Prostate gland (tissue), 2 donors: ENCODE results near the gene CEP63. TPM values are rescaled to one million over a fixed set of nuclear protein-coding genes. Genes with fewer than 3 reads are reported as not detected.
A peak's percentile ranks its signal among the peaks of the same experiment; 100 is the strongest.

ENCODE experiments used
- DNase-seq: peaks from one replicate; pipeline ENCODE4 v3.0.0-alpha.2; 2019; ENCODE audit warnings: low spot score
- H3K27ac ChIP-seq, 2 donors: fragments of 200-600 bp; sonication (generic); 2 replicates each; pipeline ENCODE4 v1.5.1; 2017 to 2019
- H3K27me3 ChIP-seq: fragments of 200-600 bp; sonication (generic); replicated peaks from 2 replicates; pipeline ENCODE4 v1.5.1; 2019; ENCODE audit not compliant: insufficient read depth
- H3K36me3 ChIP-seq, 2 donors: fragments of 200-600 bp; sonication (generic); 1 replicate in 1 of 2; 2 replicates in 1 of 2; pipeline versions ENCODE4 v1.5.1 to v1.8.1; 2017 to 2019
- H3K4me1 ChIP-seq: fragments of 200-600 bp; sonication (generic); replicated peaks from 2 replicates; pipeline ENCODE4 v1.5.1; 2019
- H3K4me3 ChIP-seq, 2 donors: fragments of 200-600 bp; sonication (generic); 2 replicates each; pipeline ENCODE4 v1.5.1; 2017 to 2019
- H3K9me3 ChIP-seq: fragments of 200-600 bp; sonication (generic); 2 replicates; pipeline ENCODE4 v1.5.1; 2017
- CTCF ChIP-seq, 4 experiments: fragments of 200-600 bp in 2 of 4; fragments of 450-650 bp in 2 of 4; sonication (generic) in 2 of 4; IDR thresholded peaks; 1 replicate in 3 of 4; 2 replicates in 1 of 4; pipeline ENCODE4 v1.5.1; 2016 to 2019; ENCODE audit warnings: antibody characterized with exemption in 4 of 4, mild to moderate bottlenecking in 2 of 4, moderate library complexity in 2 of 4
- POLR2A ChIP-seq: fragments of 450-650 bp; IDR thresholded peaks from one replicate; pipeline ENCODE4 v1.6.1; 2016; ENCODE audit warnings: antibody characterized with exemption, mild to moderate bottlenecking
- POLR2AphosphoS5 ChIP-seq: sonication (generic); formaldehyde crosslinking; IDR thresholded peaks from one replicate; pipeline ENCODE4 v1.6.1; 2017; ENCODE audit warnings: antibody characterized with exemption
- WGBS: methylation state at CpG from one replicate; pipeline ENCODE4 v1.1.5; 2018; 5-methylcytosine and 5-hydroxymethylcytosine counted together
- intact Hi-C: fragments of 100-400 bp; cut with DNase I; formaldehyde crosslinking; loops from one replicate; pipeline ENCODE4 v1.14.2; 2022
- total RNA-seq, 2 donors: library from RNA; depleted of rRNA; stranded (reverse); fragments of >200 nt; gene quantifications; one replicate each; pipeline ENCODE4 v1.1.0, GENCODE V29; 2016

Gene CEP63
- total RNA-seq, 2 donors from 2014 or later = 35.2 to 60.1 TPM

- 27% methylated on average over 4 of the region's 4 CpGs for WGBS
- no peaks in the 10 kb centered on the region for H3K9me3 ChIP-seq
- H3K27me3 ChIP-seq = no peaks in the 10 kb centered on the region
- peak; percentile 40 for DNase-seq
- peaks cover 0 to 4% of the 10 kb centered on the region in 2 donors for H3K36me3 ChIP-seq
- TF ChIP-seq POLR2AphosphoS5 (peak; percentile 50), POLR2A (no peak)
- intact Hi-C loops = loop anchor here (5.0 to 10.0 kb wide), 2 partner anchors 99 to 542 kb away; no protein-coding TSS in a partner anchor
- H3K4me1 ChIP-seq = no peaks in the 10 kb centered on the region
- no peak overlapping the region for H3K4me3 ChIP-seq
- H3K27ac ChIP-seq = peak overlapping the region; percentile 31 to 34
Measured at GRCh38 chr3:134476306-134476705, 9.6 kb upstream of the CEP63 start.

GRCh38 chr3:134477002-134477401 is 8.9 kb upstream of the CEP63 start:
- Histone ChIP-seq H3K27me3 (no peaks in the 10 kb centered on the region), H3K9me3 (no peaks in the 10 kb centered on the region), H3K4me1 (no peaks in the 10 kb centered on the region), H3K4me3 (no peak overlapping the region), H3K36me3 (peaks cover 0 to 4% of the 10 kb centered on the region in 2 donors), H3K27ac (peak overlapping the region; percentile 31 to 34)
- no peak for TF ChIP-seq CTCF (IDR thresholded peaks at IDR 0.05)
- TF ChIP-seq POLR2A = no peak
- no peak for TF ChIP-seq POLR2AphosphoS5
- WGBS = 81% methylated on average over 6 of the region's 6 CpGs
- intact Hi-C loops = loop anchor here (5.0 to 10.0 kb wide), 2 partner anchors 100 to 542 kb away; no protein-coding TSS in a partner anchor
- no peak for DNase-seq

GRCh38 chr3:134477938-134478337 is 7.9 kb upstream of the CEP63 start:
- 35% methylated on average over 2 of the region's 2 CpGs for WGBS
- Histone ChIP-seq H3K27ac (peak overlapping the region; percentile 6 to 10), H3K4me3 (no peak overlapping the region), H3K9me3 (no peaks in the 10 kb centered on the region), H3K4me1 (no peaks in the 10 kb centered on the region), H3K36me3 (peaks cover 0 to 4% of the 10 kb centered on the region in 2 donors), H3K27me3 (no peaks in the 10 kb centered on the region)
- intact Hi-C loops = loop anchor here (5.0 to 10.0 kb wide), 2 partner anchors 101 to 543 kb away; no protein-coding TSS in a partner anchor
- TF ChIP-seq POLR2A (no peak), POLR2AphosphoS5 (no peak), CTCF (IDR thresholded peaks at IDR 0.05) (no peak)
- DNase-seq = no peak

- Histone ChIP-seq H3K27ac (no peak overlapping the region), H3K27me3 (no peaks in the 10 kb centered on the region), H3K4me1 (peaks cover 3% of the 10 kb centered on the region), H3K36me3 (peaks cover 0 to 4% of the 10 kb centered on the region in 2 donors), H3K4me3 (no peak overlapping the region), H3K9me3 (no peaks in the 10 kb centered on the region)
- intact Hi-C loops = loop anchor here (5.0 to 10.0 kb wide), 2 partner anchors 268 to 666 kb away; no protein-coding TSS in a partner anchor
- TF ChIP-seq POLR2AphosphoS5 (no peak), CTCF (IDR thresholded peaks at IDR 0.05) (no peak), POLR2A (no peak)
- DNase-seq = no peak
- WGBS = 86% methylated on average over 3 of the region's 3 CpGs
Measured at GRCh38 chr3:134480546-134480945, 5.3 kb upstream of the CEP63 start.

- DNase-seq = no peak
- Histone ChIP-seq H3K36me3 (peaks cover 0 to 4% of the 10 kb centered on the region in 2 donors), H3K4me3 (no peak overlapping the region), H3K4me1 (peaks cover 3% of the 10 kb centered on the region), H3K27me3 (no peaks in the 10 kb centered on the region), H3K9me3 (no peaks in the 10 kb centered on the region), H3K27ac (no peak overlapping the region)
- TF ChIP-seq POLR2A = no peak
- intact Hi-C loops = loop anchor here (5.0 to 10.0 kb wide), 2 partner anchors 269 to 666 kb away; no protein-coding TSS in a partner anchor
- 88% methylated on average over 1 of the region's 1 CpG for WGBS
Measured at GRCh38 chr3:134481166-134481565, 4.7 kb upstream of the CEP63 start.

- intact Hi-C loops = loop anchor here (5.0 to 10.0 kb wide), 2 partner anchors 270 to 668 kb away; no protein-coding TSS in a partner anchor
Measured at GRCh38 chr3:134482622-134483021, 3.2 kb upstream of the CEP63 start.

More at GRCh38 chr3:134482622-134483021, 3.2 kb upstream of the CEP63 start:
- no peaks in the 10 kb centered on the region for H3K9me3 ChIP-seq
- H3K4me1 ChIP-seq = peaks cover 9% of the 10 kb centered on the region
- WGBS = 94% methylated on average over 3 of the region's 3 CpGs
- no peak overlapping the region for H3K27ac ChIP-seq
- TF ChIP-seq POLR2AphosphoS5 (no peak), CTCF (IDR thresholded peaks at IDR 0.05) (no peak)
- H3K27me3 ChIP-seq = no peaks in the 10 kb centered on the region
- peaks cover 0 to 4% of the 10 kb centered on the region in 2 donors for H3K36me3 ChIP-seq
- H3K4me3 ChIP-seq = no peak overlapping the region
- DNase-seq = no peak
